HEK293 (cell line): ENCODE measurements around the gene KRT33A.

ENCODE experiments used
- CTCF ChIA-PET: fragments of 350-600 bp; formaldehyde crosslinking; extraction: SDS; loops from one replicate; lab custom pipeline; 2021; ENCODE audit warnings: antibody characterized with exemption; lab: Yijun Ruan, JAX
- POLR2A ChIA-PET: fragments of 300-600 bp; formaldehyde crosslinking; extraction: SDS; loops from one replicate; lab custom pipeline; 2020; ENCODE audit warnings: antibody characterized with exemption, inconsistent platforms; lab: Yijun Ruan, JAX
- H3K27ac ChIP-seq: fragments of 200-500 bp; sonication (Bioruptor generic); 2 replicates; pipeline ENCODE4 v1.5.1; 2014; ENCODE audit warnings: low read depth, low read length, control low read depth, inconsistent platforms; ENCODE audit errors: extremely low read depth
- H3K36me3 ChIP-seq, 2 experiments: fragments of 200-500 bp in 1 of 2; sonication (Bioruptor generic) in 1 of 2; 1 replicate in 1 of 2; 2 replicates in 1 of 2; pipeline ENCODE4 v1.5.1; 2014 to 2017; ENCODE audit warnings: inconsistent platforms in 2 of 2, low read length in 2 of 2; ENCODE audit not compliant: control insufficient read depth in 2 of 2, insufficient read depth in 1 of 2
- H3K4me1 ChIP-seq: fragments of 200-500 bp; sonication (Bioruptor generic); 2 replicates; pipeline ENCODE4 v1.5.1; 2014; ENCODE audit warnings: mild to moderate bottlenecking, low read length, inconsistent platforms; ENCODE audit not compliant: control insufficient read depth, insufficient read depth
- H3K4me3 ChIP-seq: 2 replicates; pipeline ENCODE4 v1.5.1; 2011; ENCODE audit warnings: low read depth, mild to moderate bottlenecking, control low read depth, low read length, moderate library complexity
- H3K9me3 ChIP-seq: fragments of 200-500 bp; sonication (Bioruptor generic); 2 replicates; pipeline ENCODE4 v1.5.1; 2014; ENCODE audit warnings: low read depth, low read length, inconsistent platforms; ENCODE audit not compliant: control insufficient read depth, insufficient read depth
- BCL11B ChIP-seq: fragments of 450-650 bp; formaldehyde crosslinking; IDR thresholded peaks from 2 replicates; pipeline ENCODE4 v1.5.1; 2016; ENCODE audit warnings: low read depth, missing biosample characterization, missing genetic modification characterization
- GLI2 ChIP-seq: fragments of 450-650 bp; formaldehyde crosslinking; IDR thresholded peaks from 2 replicates; pipeline ENCODE4; 2017; ENCODE audit warnings: missing biosample characterization, missing genetic modification characterization, low read depth, borderline replicate concordance
- KLF8 ChIP-seq: fragments of 450-650 bp; formaldehyde crosslinking; IDR thresholded peaks from 2 replicates; pipeline ENCODE4 v1.5.1; 2016; ENCODE audit warnings: missing biosample characterization, missing genetic modification characterization
- SP2 ChIP-seq: fragments of 450-650 bp; formaldehyde crosslinking; IDR thresholded peaks from 2 replicates; pipeline ENCODE4 v1.5.1; 2016; ENCODE audit warnings: missing biosample characterization, missing genetic modification characterization
- TRIM28 ChIP-seq: IDR thresholded peaks from 2 replicates; pipeline ENCODE4 v1.6.1; 2011; ENCODE audit warnings: low read length, control low read depth, borderline replicate concordance
- ZFP37 ChIP-seq: fragments of 450-650 bp; formaldehyde crosslinking; IDR thresholded peaks from 2 replicates; pipeline ENCODE4 v1.5.1; 2016; ENCODE audit warnings: missing biosample characterization, missing genetic modification characterization
- ZFP41 ChIP-seq: fragments of 450-650 bp; formaldehyde crosslinking; IDR thresholded peaks from 2 replicates; pipeline ENCODE4 v1.5.1; 2016; ENCODE audit warnings: missing biosample characterization, missing genetic modification characterization, borderline replicate concordance
- ZNF114 ChIP-seq: fragments of 450-650 bp; formaldehyde crosslinking; IDR thresholded peaks from 2 replicates; pipeline ENCODE4 v1.5.0; 2017; ENCODE audit warnings: missing biosample characterization, missing genetic modification characterization
- ZNF132 ChIP-seq: fragments of 450-650 bp; formaldehyde crosslinking; IDR thresholded peaks from 2 replicates; pipeline ENCODE4 v1.5.1; 2017; ENCODE audit warnings: missing biosample characterization, missing genetic modification characterization, borderline replicate concordance
- ZNF202 ChIP-seq: fragments of 450-650 bp; formaldehyde crosslinking; IDR thresholded peaks from 2 replicates; pipeline ENCODE4 v1.5.1; 2016; ENCODE audit warnings: missing biosample characterization, missing genetic modification characterization, borderline replicate concordance
- ZNF266 ChIP-seq: fragments of 450-650 bp; formaldehyde crosslinking; IDR thresholded peaks from 2 replicates; pipeline ENCODE4 v1.5.1; 2016; ENCODE audit warnings: missing biosample characterization, missing genetic modification characterization, low read depth
- ZNF335 ChIP-seq: fragments of 450-650 bp; formaldehyde crosslinking; conservative IDR thresholded peaks from 2 replicates; pipeline ENCODE4 v1.5.1; 2016; ENCODE audit warnings: missing biosample characterization, missing genetic modification characterization
- ZNF416 ChIP-seq: fragments of 450-650 bp; formaldehyde crosslinking; IDR thresholded peaks from 2 replicates; pipeline ENCODE4 v1.5.1; 2016; ENCODE audit warnings: missing biosample characterization, missing genetic modification characterization
- ZNF549 ChIP-seq: fragments of 450-650 bp; IDR thresholded peaks from 2 replicates; pipeline ENCODE4 v1.5.1; 2018; ENCODE audit warnings: missing biosample characterization, missing genetic modification characterization, mild to moderate bottlenecking, inconsistent platforms, moderate library complexity
- ZNF654 ChIP-seq: fragments of 450-650 bp; formaldehyde crosslinking; IDR thresholded peaks from 2 replicates; pipeline ENCODE4 v1.5.1; 2016; ENCODE audit warnings: low read depth, missing biosample characterization, missing genetic modification characterization
- ZNF670 ChIP-seq: fragments of 450-650 bp; formaldehyde crosslinking; IDR thresholded peaks from 2 replicates; pipeline ENCODE4 v1.5.1; 2016; ENCODE audit warnings: missing biosample characterization, missing genetic modification characterization, low read depth
- TF ChIP-seq, protein P1 (sequence below): fragments of 450-650 bp; formaldehyde crosslinking; IDR thresholded peaks from 2 replicates; pipeline ENCODE4 v1.5.1; 2016; ENCODE audit warnings: missing biosample characterization, missing genetic modification characterization
- TF ChIP-seq, protein P2 (sequence below): fragments of 450-650 bp; formaldehyde crosslinking; IDR thresholded peaks from 2 replicates; pipeline ENCODE4 v1.5.1; 2016; ENCODE audit warnings: missing biosample characterization, missing genetic modification characterization
- TF ChIP-seq, protein P3 (sequence below): fragments of 450-650 bp; formaldehyde crosslinking; conservative IDR thresholded peaks from 2 replicates; pipeline ENCODE4 v1.5.1; 2016; ENCODE audit warnings: low read depth, missing biosample characterization, missing genetic modification characterization

Gene KRT33A

DNA sequence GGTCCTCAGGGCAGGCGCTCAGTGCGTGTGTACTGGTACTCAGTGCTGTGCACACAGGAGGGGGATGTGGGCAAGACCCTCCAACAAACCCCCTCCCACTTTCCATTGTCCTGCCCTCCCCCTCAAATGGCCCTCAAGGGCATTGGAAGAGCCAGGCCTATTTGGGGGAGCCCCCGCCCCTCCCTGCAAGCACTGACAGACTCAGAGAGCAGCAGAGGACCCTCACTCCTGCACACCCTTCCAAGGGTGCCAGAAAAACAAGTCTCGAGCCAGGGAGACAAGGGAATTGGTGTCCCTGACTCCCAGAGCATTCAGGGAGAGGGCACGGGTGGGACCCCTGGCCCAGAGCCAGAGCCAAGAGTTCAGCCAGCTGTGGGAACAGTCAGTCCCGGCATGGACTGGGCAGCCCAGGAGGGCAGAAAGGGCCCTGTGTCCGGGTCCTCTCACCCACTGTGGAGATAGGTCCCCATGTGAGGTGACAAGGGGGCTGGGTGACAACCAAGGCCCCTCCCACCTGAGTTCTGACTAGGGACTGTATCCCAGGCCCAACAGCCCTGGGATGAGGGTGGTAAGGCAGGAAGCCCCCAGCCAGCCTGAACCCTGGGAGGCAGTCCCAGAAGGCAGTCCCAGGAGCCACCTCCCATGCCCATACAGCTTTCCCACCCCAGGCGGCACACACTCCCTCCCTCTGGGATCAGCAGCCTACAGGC lies 23.1 kb downstream of the KRT33A start:
- no peaks in the 10 kb centered on the region for H3K9me3 ChIP-seq
- ChIA-PET POLR2A (no interaction called here), CTCF (interaction anchor here (0.5 to 2.8 kb wide), 6 partner anchors 11 to 335 kb away, joined by 3 to 16 read pairs (median 9); partner anchors contain the start of gene KRTAP17-1)
- no peaks in the 10 kb centered on the region for H3K4me1 ChIP-seq
- no peak overlapping the region for H3K4me3 ChIP-seq
- H3K27ac ChIP-seq: no peak overlapping the region
- no peaks in the 10 kb centered on the region for H3K36me3 ChIP-seq
- peak; percentile 53 for TF ChIP-seq ZNF335 (tag by site-specific recombination)
- TF ChIP-seq TRIM28: no peak
- TF ChIP-seq SP2: no peak
- no peak for TF ChIP-seq ZNF114 (tag by site-specific recombination)
- no peak for TF ChIP-seq ZNF132
- TF ChIP-seq, protein P1, sequence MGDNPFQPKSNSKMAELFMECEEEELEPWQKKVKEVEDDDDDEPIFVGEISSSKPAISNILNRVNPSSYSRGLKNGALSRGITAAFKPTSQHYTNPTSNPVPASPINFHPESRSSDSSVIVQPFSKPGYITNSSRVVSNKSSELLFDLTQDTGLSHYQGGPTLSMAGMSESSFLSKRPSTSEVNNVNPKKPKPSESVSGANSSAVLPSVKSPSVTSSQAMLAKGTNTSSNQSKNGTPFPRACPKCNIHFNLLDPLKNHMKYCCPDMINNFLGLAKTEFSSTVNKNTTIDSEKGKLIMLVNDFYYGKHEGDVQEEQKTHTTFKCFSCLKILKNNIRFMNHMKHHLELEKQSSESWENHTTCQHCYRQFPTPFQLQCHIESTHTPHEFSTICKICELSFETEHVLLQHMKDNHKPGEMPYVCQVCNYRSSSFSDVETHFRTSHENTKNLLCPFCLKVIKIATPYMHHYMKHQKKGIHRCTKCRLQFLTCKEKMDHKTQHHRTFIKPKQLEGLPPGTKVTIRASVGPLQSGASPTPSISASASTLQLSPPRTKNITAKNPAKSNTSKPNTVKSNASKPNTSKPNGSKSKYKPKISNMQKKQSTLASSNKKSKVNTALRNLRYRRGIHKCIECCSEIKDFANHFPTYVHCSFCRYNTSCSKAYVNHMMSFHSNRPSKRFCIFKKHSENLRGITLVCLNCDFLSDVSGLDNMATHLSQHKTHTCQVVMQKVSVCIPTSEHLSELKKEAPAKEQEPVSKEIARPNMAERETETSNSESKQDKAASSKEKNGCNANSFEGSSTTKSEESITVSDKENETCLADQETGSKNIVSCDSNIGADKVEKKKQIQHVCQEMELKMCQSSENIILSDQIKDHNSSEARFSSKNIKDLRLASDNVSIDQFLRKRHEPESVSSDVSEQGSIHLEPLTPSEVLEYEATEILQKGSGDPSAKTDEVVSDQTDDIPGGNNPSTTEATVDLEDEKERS (tag by site-specific recombination): no peak
- TF ChIP-seq ZNF266 (tag by site-specific recombination): no peak
- TF ChIP-seq GLI2 (tag by site-specific recombination): no peak

DNA sequence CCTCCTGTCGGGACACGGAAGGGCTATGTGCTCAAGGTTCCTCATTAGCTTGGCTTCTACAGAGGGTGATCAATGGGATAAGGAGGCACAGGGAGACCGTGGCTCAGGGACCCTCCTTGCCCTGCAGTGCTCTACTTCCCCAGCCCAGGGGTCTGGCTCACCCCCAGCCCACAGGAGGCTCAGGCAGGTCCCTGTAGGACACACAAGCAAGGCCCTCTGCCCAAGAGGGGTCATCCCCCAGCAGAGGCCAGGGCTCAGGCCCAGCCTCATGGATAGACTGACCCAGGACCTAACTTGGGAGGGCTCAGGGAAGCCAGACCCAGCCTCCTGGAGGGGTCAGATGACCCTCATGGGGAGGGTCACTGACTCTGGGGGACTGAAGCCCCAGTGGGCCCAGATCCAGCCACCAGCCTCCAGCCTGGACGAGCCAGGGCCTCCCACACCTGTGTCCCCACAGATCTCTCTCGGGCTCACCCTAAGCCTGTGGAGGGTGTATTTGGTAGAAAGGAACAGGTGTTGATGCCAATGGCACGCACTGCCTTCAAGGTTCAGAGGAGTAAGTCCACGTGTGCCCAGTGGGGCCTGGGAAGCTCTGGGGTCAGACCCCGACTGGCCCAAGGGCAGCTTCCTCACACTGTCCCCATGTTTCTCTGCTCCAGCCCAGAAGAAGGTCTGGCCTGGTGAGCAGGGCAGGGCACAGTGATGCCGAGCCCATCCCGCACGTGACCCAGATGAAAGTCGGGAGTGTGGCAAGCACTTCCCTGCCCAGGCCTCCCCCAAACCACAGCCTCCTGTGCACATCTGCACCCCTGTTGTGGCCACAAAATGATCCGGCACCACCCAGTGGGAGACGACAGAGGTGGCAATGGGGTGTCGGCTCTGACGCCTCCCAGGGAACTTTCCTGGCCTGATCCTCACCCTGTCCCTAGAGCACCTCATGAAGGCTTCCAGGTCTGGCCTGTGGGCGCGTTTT lies 24.2 kb downstream of the KRT33A start:
- Histone ChIP-seq H3K36me3 (no peaks in the 10 kb centered on the region), H3K4me1 (no peaks in the 10 kb centered on the region), H3K4me3 (no peak overlapping the region)
- TF ChIP-seq ZFP37: no peak
- no peak for TF ChIP-seq ZNF549
- no peak for TF ChIP-seq ZNF654 (tag by site-specific recombination)
- TF ChIP-seq, all 188 proteins: peak for 0
- ChIA-PET CTCF (interaction anchor here (0.6 to 1.2 kb wide), 2 partner anchors 136 to 168 kb away, joined by 3 read pairs; no protein-coding TSS in a partner anchor), POLR2A (no interaction called here)
- Histone ChIP-seq H3K9me3 (no peaks in the 10 kb centered on the region), H3K27ac (no peak overlapping the region)

DNA sequence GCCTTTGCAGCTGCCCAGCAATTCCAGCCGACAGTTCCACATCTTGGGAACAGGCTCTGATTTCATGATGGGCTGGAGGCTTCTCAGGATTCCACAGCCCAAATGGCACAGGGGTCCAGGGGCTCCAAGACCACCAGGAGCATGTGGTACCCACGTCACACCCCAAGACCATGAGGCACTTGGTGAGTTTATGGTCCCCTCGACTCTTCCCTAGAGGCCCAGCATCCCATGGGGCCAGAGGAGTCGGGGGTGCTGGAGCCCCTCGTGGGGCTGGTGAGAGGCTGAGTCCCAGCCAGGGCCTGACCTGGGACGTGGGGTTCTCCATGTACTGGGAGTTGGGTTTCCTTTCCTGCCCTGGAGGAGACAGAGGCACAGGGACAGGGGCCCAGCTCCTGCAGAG lies 25.0 kb downstream of the KRT33A start:
- Histone ChIP-seq H3K9me3 (no peaks in the 10 kb centered on the region), H3K36me3 (no peaks in the 10 kb centered on the region), H3K4me1 (no peaks in the 10 kb centered on the region), H3K27ac (no peak overlapping the region), H3K4me3 (no peak overlapping the region)
- CTCF ChIA-PET: no interaction called here
- TF ChIP-seq ZNF670 (tag by site-specific recombination): no peak
- no peak for TF ChIP-seq BCL11B (tag by site-specific recombination)
- TF ChIP-seq, protein P2, sequence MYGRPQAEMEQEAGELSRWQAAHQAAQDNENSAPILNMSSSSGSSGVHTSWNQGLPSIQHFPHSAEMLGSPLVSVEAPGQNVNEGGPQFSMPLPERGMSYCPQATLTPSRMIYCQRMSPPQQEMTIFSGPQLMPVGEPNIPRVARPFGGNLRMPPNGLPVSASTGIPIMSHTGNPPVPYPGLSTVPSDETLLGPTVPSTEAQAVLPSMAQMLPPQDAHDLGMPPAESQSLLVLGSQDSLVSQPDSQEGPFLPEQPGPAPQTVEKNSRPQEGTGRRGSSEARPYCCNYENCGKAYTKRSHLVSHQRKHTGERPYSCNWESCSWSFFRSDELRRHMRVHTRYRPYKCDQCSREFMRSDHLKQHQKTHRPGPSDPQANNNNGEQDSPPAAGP (tag by site-specific recombination): no peak
- TF ChIP-seq ZNF654 (tag by site-specific recombination): no peak
- no peak for TF ChIP-seq ZNF416 (tag by site-specific recombination)
- TF ChIP-seq, protein P3, sequence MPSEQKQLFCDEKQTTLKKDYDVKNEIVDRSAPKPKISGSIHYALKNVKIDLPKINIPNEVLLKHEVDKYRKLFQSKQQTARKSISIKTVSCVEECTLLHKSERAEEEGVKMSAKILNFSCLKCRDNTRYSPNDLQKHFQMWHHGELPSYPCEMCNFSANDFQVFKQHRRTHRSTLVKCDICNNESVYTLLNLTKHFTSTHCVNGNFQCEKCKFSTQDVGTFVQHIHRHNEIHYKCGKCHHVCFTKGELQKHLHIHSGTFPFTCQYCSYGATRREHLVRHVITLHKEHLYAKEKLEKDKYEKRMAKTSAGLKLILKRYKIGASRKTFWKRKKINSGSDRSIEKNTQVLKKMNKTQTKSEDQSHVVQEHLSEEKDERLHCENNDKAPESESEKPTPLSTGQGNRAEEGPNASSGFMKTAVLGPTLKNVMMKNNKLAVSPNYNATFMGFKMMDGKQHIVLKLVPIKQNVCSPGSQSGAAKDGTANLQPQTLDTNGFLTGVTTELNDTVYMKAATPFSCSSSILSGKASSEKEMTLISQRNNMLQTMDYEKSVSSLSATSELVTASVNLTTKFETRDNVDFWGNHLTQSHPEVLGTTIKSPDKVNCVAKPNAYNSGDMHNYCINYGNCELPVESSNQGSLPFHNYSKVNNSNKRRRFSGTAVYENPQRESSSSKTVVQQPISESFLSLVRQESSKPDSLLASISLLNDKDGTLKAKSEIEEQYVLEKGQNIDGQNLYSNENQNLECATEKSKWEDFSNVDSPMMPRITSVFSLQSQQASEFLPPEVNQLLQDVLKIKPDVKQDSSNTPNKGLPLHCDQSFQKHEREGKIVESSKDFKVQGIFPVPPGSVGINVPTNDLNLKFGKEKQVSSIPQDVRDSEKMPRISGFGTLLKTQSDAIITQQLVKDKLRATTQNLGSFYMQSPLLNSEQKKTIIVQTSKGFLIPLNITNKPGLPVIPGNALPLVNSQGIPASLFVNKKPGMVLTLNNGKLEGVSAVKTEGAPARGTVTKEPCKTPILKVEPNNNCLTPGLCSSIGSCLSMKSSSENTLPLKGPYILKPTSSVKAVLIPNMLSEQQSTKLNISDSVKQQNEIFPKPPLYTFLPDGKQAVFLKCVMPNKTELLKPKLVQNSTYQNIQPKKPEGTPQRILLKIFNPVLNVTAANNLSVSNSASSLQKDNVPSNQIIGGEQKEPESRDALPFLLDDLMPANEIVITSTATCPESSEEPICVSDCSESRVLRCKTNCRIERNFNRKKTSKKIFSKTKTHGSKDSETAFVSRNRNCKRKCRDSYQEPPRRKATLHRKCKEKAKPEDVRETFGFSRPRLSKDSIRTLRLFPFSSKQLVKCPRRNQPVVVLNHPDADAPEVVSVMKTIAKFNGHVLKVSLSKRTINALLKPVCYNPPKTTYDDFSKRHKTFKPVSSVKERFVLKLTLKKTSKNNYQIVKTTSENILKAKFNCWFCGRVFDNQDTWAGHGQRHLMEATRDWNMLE: no peak
- no peak for TF ChIP-seq KLF8 (tag by site-specific recombination)
- TF ChIP-seq ZNF202 (tag by site-specific recombination): no peak
- TF ChIP-seq ZFP41 (tag by site-specific recombination): no peak
- POLR2A ChIA-PET: no interaction called here
